ENCODE data around the gene GTSF1L. TPM values are rescaled to one million over a fixed set of nuclear protein-coding genes. Genes with fewer than 3 reads are reported as not detected.

GTSF1L gene
- total and polyA plus RNA-seq, 9 of the 15 experiments (the other 6 are each of a cell fraction or from before 2014, with no cell fraction given) = not detected

DNA sequence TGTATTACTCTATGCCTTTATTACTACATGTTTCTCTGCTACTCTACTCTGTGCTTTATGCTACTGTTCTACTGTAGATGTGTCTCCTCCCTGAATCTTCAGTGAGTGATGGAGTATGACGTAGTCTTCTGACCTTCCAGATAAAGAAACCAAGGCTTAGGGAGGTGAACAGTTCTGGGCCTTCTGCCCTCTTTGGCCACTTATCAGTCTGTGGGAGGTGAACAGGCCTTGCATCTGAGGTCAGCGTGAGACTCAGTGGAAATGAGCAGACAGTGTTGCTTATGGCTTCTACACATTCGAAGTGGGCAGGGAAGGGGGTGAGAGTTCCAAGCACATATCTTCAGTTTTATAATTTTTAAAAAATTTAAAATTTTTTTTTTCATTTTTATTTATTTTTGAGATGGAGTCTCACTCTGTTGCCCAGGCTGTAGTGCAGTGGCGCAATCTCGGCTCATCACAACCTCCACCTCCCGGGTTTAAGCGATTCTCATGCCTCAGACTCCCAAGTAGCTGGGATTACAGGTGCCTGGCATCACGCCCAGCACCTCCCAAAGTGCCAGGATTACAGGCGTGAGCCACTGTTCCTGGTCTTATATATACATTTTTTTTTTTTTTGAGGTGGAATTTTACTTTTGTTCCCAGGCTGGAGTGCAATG is 35.7 kb downstream of the GTSF1L start (continued):
- TF ChIP-seq, protein P1, sequence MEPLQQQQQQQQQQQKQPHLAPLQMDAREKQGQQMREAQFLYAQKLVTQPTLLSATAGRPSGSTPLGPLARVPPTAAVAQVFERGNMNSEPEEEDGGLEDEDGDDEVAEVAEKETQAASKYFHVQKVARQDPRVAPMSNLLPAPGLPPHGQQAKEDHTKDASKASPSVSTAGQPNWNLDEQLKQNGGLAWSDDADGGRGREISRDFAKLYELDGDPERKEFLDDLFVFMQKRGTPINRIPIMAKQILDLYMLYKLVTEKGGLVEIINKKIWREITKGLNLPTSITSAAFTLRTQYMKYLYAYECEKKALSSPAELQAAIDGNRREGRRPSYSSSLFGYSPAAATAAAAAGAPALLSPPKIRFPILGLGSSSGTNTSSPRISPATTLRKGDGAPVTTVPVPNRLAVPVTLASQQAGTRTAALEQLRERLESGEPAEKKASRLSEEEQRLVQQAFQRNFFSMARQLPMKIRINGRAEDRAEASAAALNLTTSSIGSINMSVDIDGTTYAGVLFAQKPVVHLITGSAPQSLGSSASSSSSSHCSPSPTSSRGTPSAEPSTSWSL (CRISPR knock-in tag; IDR thresholded peaks at IDR 0.05; ENCODE audit: borderline replicate concordance) = no peak
- no peak for TF ChIP-seq RHOXF2B (CRISPR knock-in tag; conservative IDR thresholded peaks at IDR 0.05)
- TF ChIP-seq GABPB1 (CRISPR knock-in tag; IDR thresholded peaks at IDR 0.05) = no peak
- no peak for TF ChIP-seq TEAD2 (tag; IDR thresholded peaks at IDR 0.05)
- peak; percentile 83 for TF ChIP-seq ZNF592 (IDR thresholded peaks at IDR 0.05)
- no peak for TF ChIP-seq NFATC3 (IDR thresholded peaks at IDR 0.05)
- TF ChIP-seq ZC3H4 (CRISPR knock-in tag; IDR thresholded peaks at IDR 0.05; ENCODE audit: borderline replicate concordance) = no peak
- no peak for TF ChIP-seq E2F4 (CRISPR knock-in tag; IDR thresholded peaks at IDR 0.05; ENCODE audit: low read depth)
- TF ChIP-seq ESRRA (IDR thresholded peaks at IDR 0.05; ENCODE audit: borderline replicate concordance, low read depth) = peak; percentile 77; the same call in 1 of the 2 replicates
- no peak for TF ChIP-seq CTCFL (IDR thresholded peaks at IDR 0.05; ENCODE audit: borderline replicate concordance, insufficient read depth, low read depth, low read length, poor library complexity, severe bottlenecking)
- no peak for TF ChIP-seq ZNF780A (CRISPR knock-in tag; IDR thresholded peaks at IDR 0.05)
- no peak for TF ChIP-seq OTX1 (CRISPR knock-in tag; IDR thresholded peaks at IDR 0.05)
- no peak for TF ChIP-seq HLTF (IDR thresholded peaks at IDR 0.05)
- TF ChIP-seq ZNF311 (CRISPR knock-in tag; IDR thresholded peaks at IDR 0.05) = no peak
- TF ChIP-seq ZSCAN32 (CRISPR knock-in tag; IDR thresholded peaks at IDR 0.05) = no peak
- TF ChIP-seq PHTF2 (CRISPR knock-in tag; IDR thresholded peaks at IDR 0.05) = no peak
- TF ChIP-seq NFIC (IDR thresholded peaks at IDR 0.05) = peak; percentile 93
